Measurements from ENCODE around the gene PDZD4.

Gene PDZD4

GRCh38 chrX:153765138-153766079 is 64.9 kb downstream of the PDZD4 start:
- peak overlapping the region; percentile 47 for H3K27ac ChIP-seq
- DNase-seq (ENCODE audit: low read depth, low spot score), result no peak

- H3K27ac ChIP-seq, result no peak overlapping the region
- DNase-seq (ENCODE audit: low read depth, low spot score), result no peak
Observed at GRCh38 chrX:153764786-153765137, 65.6 kb downstream of the PDZD4 start.

- peak within 1 kb of the TSS; percentile 26 for H3K27ac ChIP-seq
- DNase-seq (ENCODE audit: low read depth, low spot score), result no peak
Observed at GRCh38 chrX:153763989-153764755, 66.2 kb downstream of the PDZD4 start, which contains the start of gene PLXNB3. PLXNB3 (plus strand) TSS chrX:153764249; CDS start chrX:153765536, 1,287 bp downstream.

- no peak overlapping the region for H3K27ac ChIP-seq
- DNase-seq (ENCODE audit: low read depth, low spot score), result no peak
Observed at GRCh38 chrX:153763298-153763932, 66.9 kb downstream of the PDZD4 start.

- DNase-seq (ENCODE audit: low read depth, low spot score), result no peak
- H3K27ac ChIP-seq, result no peak overlapping the region
Observed at GRCh38 chrX:153762626-153763173, 67.6 kb downstream of the PDZD4 start.

GRCh38 chrX:153761863-153762262 is 68.5 kb downstream of the PDZD4 start:
- DNase-seq (ENCODE audit: low read depth, low spot score), result no peak
- no peak overlapping the region for H3K27ac ChIP-seq

GRCh38 chrX:153755136-153755535 is 75.2 kb downstream of the PDZD4 start:
- no peak for DNase-seq (ENCODE audit: low read depth, low spot score)
- H3K27ac ChIP-seq, result no peak overlapping the region
